Loucy (cell line): ENCODE data around the gene RALGAPB.
"Not testable (repeated sequence)": the region's sequence is repeated elsewhere in the genome, so short reads cannot be mapped to it uniquely, and the experiment has no call there.

Source experiments
- EZH2phosphoT487 ChIP-seq: fragments of 200-600 bp; IDR thresholded peaks from 2 replicates; pipeline ENCODE4 v1.6.1; 2018; ENCODE audit warnings: antibody characterized with exemption, mild to moderate bottlenecking, moderate library complexity, borderline replicate concordance
- TF ChIP-seq, protein P1 (sequence below): fragments of 200-600 bp; sonication (generic); conservative IDR thresholded peaks from 2 replicates; pipeline ENCODE4 v1.5.1; 2014; ENCODE audit warnings: mild to moderate bottlenecking, antibody characterized with exemption, low read length

DNA sequence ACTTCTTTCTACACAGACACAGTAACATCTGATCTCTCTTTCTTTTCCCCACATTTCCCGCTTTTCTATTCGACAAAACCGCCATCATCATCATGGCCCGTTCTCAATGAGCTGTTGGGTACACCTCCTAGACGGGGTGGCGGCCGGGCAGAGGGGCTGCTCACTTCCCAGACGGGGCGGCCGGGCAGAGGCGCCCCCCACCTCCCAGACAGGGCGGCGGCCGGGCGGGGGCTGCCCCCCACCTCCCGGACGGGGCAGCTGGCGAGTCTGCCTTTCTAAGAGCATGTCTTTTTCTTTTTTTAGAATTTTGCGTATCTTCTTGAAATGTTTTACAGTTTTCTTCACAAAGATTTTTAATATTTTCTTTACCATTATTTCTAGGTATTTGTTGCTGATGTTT lies 39.1 kb downstream of the RALGAPB start:
- TF ChIP-seq, protein P1, sequence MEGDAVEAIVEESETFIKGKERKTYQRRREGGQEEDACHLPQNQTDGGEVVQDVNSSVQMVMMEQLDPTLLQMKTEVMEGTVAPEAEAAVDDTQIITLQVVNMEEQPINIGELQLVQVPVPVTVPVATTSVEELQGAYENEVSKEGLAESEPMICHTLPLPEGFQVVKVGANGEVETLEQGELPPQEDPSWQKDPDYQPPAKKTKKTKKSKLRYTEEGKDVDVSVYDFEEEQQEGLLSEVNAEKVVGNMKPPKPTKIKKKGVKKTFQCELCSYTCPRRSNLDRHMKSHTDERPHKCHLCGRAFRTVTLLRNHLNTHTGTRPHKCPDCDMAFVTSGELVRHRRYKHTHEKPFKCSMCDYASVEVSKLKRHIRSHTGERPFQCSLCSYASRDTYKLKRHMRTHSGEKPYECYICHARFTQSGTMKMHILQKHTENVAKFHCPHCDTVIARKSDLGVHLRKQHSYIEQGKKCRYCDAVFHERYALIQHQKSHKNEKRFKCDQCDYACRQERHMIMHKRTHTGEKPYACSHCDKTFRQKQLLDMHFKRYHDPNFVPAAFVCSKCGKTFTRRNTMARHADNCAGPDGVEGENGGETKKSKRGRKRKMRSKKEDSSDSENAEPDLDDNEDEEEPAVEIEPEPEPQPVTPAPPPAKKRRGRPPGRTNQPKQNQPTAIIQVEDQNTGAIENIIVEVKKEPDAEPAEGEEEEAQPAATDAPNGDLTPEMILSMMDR: not testable (repeated sequence)
- not testable (repeated sequence) for TF ChIP-seq EZH2phosphoT487
